Ovary (tissue), 3 donors: ENCODE results near the gene PIEZO1.

ENCODE experiments used
- CTCF ChIP-seq, 3 donors: fragments of 450-650 bp in 2 of 3; fragments of 200-600 bp in 1 of 3; IDR thresholded peaks; one replicate each; pipeline versions ENCODE4 v1.5.1 to v1.8.0; 2016 to 2022; ENCODE audit warnings: antibody characterized with exemption in 3 of 3, mild to moderate bottlenecking in 1 of 3
- EP300 ChIP-seq: sonication (generic); formaldehyde crosslinking; IDR thresholded peaks from one replicate; pipeline ENCODE4 v1.6.1; 2017; ENCODE audit warnings: antibody characterized with exemption
- POLR2A ChIP-seq: fragments of 450-650 bp; IDR thresholded peaks from one replicate; pipeline ENCODE4 v1.6.1; 2017; ENCODE audit warnings: antibody characterized with exemption, mild to moderate bottlenecking, moderate library complexity
- donor health status: DM: no; HTN: no; CAD: no.

GRCh38 chr16:88762258-88762870, 22.7 kb downstream of the PIEZO1 start:
- TF ChIP-seq CTCF (IDR thresholded peaks at IDR 0.05) (no peak), EP300 (no peak), POLR2A (no peak)
